ENCODE data around the gene ST6GALNAC6. TPM values are rescaled to one million over a fixed set of nuclear protein-coding genes. Genes with fewer than 3 reads are reported as not detected.

The ST6GALNAC6 gene
- total RNA-seq, 4 donors from 2014 or later, result 14.5 to 69.4 (median 26.1) TPM

- H3K9me3 ChIP-seq, result no peaks in the 10 kb centered on the region
- H3K27ac ChIP-seq, result peak overlapping the region in 2 of 4 donors; percentile 36 to 46
- H3K36me3 ChIP-seq, result no peaks in the 10 kb centered on the region
- DNase-seq, result no peak
- no peak overlapping the region for H3K4me3 ChIP-seq
- intact Hi-C loops (cut with DNase I), result no loop called here
- WGBS, 2 donors, result 50% methylated on average over 4 of the region's 4 CpGs; no CpG with 5 or more reads in 1 of the 2 donors
- H3K4me1 ChIP-seq, result peaks cover 18 to 86% (median 33%) of the 10 kb centered on the region in 3 donors
- no peaks in the 10 kb centered on the region for H3K27me3 ChIP-seq
- TF ChIP-seq CTCF (IDR thresholded peaks at IDR 0.05), result no peak
- TF ChIP-seq POLR2A (IDR thresholded peaks at IDR 0.05), result no peak
These were observed 42.1 kb downstream of the ST6GALNAC6 start for GRCh38 chr9:127857278-127857677.

DNA sequence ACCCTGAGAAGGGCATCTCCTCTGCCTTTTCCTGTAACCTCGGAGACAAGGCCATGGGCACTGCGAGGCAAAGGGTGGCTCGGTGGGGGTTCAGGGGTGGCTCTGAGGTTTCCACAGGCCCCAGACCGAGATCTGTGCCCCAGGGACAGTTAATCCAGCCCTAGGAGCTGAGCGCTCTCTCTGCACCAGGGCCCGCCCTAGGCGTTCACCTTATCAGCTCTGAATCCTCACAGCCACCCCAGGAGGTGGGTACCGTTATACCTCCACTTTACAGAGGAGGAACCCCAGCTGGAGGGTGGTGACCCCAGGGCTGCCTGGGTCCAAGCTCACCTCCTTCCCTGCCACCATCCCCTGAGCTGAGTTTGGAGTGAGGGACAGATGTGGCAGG lies 42.7 kb downstream of the ST6GALNAC6 start:
- H3K4me3 ChIP-seq, result no peak overlapping the region
- intact Hi-C loops (cut with DNase I), result no loop called here
- 85% methylated on average over 7 of the region's 8 CpGs; no CpG with 5 or more reads in 1 of the 2 donors for WGBS, 2 donors
- no peak for TF ChIP-seq POLR2A (IDR thresholded peaks at IDR 0.05)
- no peak for TF ChIP-seq CTCF (IDR thresholded peaks at IDR 0.05)
- no peaks in the 10 kb centered on the region for H3K27me3 ChIP-seq
- H3K27ac ChIP-seq, result peak overlapping the region in 3 of 4 donors; percentile 5 to 90 (median 24)
- no peaks in the 10 kb centered on the region for H3K36me3 ChIP-seq
- no peaks in the 10 kb centered on the region for H3K9me3 ChIP-seq
- no peak for DNase-seq
- peaks cover 13 to 86% (median 28%) of the 10 kb centered on the region in 3 donors for H3K4me1 ChIP-seq

- no peaks in the 10 kb centered on the region for H3K36me3 ChIP-seq
- no peak for DNase-seq
- H3K4me3 ChIP-seq, result no peak overlapping the region
- WGBS, 2 donors, result 51 to 65% methylated on average over 4 to 8 of the region's 11 CpGs
- no peaks in the 10 kb centered on the region for H3K9me3 ChIP-seq
- no peak for TF ChIP-seq CTCF (IDR thresholded peaks at IDR 0.05)
- TF ChIP-seq POLR2A (IDR thresholded peaks at IDR 0.05), result no peak
- H3K27ac ChIP-seq, result peak overlapping the region in 3 of 4 donors; percentile 5 to 90 (median 24)
- intact Hi-C loops (cut with DNase I), result no loop called here
- no peaks in the 10 kb centered on the region for H3K27me3 ChIP-seq
- H3K4me1 ChIP-seq, result peaks cover 10 to 86% (median 22%) of the 10 kb centered on the region in 3 donors
These were observed 43.2 kb downstream of the ST6GALNAC6 start for GRCh38 chr9:127856094-127856728.

GRCh38 chr9:127855522-127855921 lies 43.9 kb downstream of the ST6GALNAC6 start:
- Histone ChIP-seq H3K27me3 (no peaks in the 10 kb centered on the region), H3K27ac (peak overlapping the region in 2 of 4 donors; percentile 24 to 90), H3K9me3 (no peaks in the 10 kb centered on the region), H3K4me3 (no peak overlapping the region), H3K4me1 (peaks cover 10 to 82% (median 18%) of the 10 kb centered on the region in 3 donors), H3K36me3 (no peaks in the 10 kb centered on the region)
- intact Hi-C loops (cut with DNase I), result no loop called here
- no peak for DNase-seq
- WGBS, 2 donors, result 93% methylated on average over 5 of the region's 5 CpGs
- TF ChIP-seq POLR2A (IDR thresholded peaks at IDR 0.05), result no peak
- no peak for TF ChIP-seq CTCF (IDR thresholded peaks at IDR 0.05)

- peaks cover 0 to under 1% (median 0%) of the 10 kb centered on the region in 3 donors for H3K9me3 ChIP-seq
- H3K27me3 ChIP-seq, result no peaks in the 10 kb centered on the region
- no peak for DNase-seq
- peak overlapping the region; percentile 73 to 92 (median 84) for H3K27ac ChIP-seq
- peak overlapping the region in 3 of 4 donors; percentile 50 to 68 (median 60) for H3K4me3 ChIP-seq
- peaks cover 10 to 82% (median 18%) of the 10 kb centered on the region in 3 donors for H3K4me1 ChIP-seq
- WGBS, 2 donors, result 62 to 68% methylated on average over 5 to 7 of the region's 11 CpGs
- TF ChIP-seq POLR2A (IDR thresholded peaks at IDR 0.05), result no peak
- no peak for TF ChIP-seq CTCF (IDR thresholded peaks at IDR 0.05)
- no peaks in the 10 kb centered on the region for H3K36me3 ChIP-seq
- intact Hi-C loops (cut with DNase I), result no loop called here
These were observed 44.4 kb downstream of the ST6GALNAC6 start for GRCh38 chr9:127854960-127855359.
